GM23338 (cell line): ENCODE data around the gene PRPF40B. TPM values are rescaled to one million over a fixed set of nuclear protein-coding genes. Genes with fewer than 3 reads are reported as not detected.
A peak's percentile ranks its signal among the peaks of the same experiment; 100 is the strongest.

ENCODE experiments used
- ATAC-seq: fragments of 200-7000 bp; cut with Tn5 transposase; 3 replicates; pipeline ENCODE4 v1.9.1; 2020
- DNase-seq: peaks from one replicate; pipeline ENCODE4 v3.0.0-alpha.2; 2015; ENCODE audit warnings: low spot score
- H2AFZ ChIP-seq: fragments of 200-600 bp; sonication (generic); 2 replicates; pipeline ENCODE4 v1.8.0; 2016; ENCODE audit warnings: antibody characterized with exemption, mild to moderate bottlenecking, moderate library complexity
- H3F3A ChIP-seq: fragments of 200-600 bp; sonication (generic); replicated peaks from 2 replicates; pipeline ENCODE4 v1.8.0; 2017; ENCODE audit warnings: antibody characterized with exemption, mixed run types, low read depth
- H3K27ac ChIP-seq: fragments of 200-600 bp; sonication (generic); 2 replicates; pipeline ENCODE4 v1.6.1; 2016; ENCODE audit warnings: low read depth
- H3K27me3 ChIP-seq: fragments of 200-600 bp; sonication (generic); 2 replicates; pipeline ENCODE4 v1.8.0; 2016; ENCODE audit warnings: mild to moderate bottlenecking, mixed run types, moderate library complexity; ENCODE audit not compliant: insufficient read depth
- H3K36me3 ChIP-seq: fragments of 200-600 bp; sonication (generic); 2 replicates; pipeline ENCODE4 v1.8.0; 2016; ENCODE audit warnings: mild to moderate bottlenecking; ENCODE audit not compliant: insufficient read depth
- H3K4me1 ChIP-seq: fragments of 200-600 bp; sonication (generic); 2 replicates; pipeline ENCODE4 v1.8.0; 2016; ENCODE audit warnings: mild to moderate bottlenecking, moderate library complexity; ENCODE audit not compliant: insufficient read depth
- H3K4me2 ChIP-seq: fragments of 200-600 bp; sonication (generic); 2 replicates; pipeline ENCODE4 v1.7.1; 2017; ENCODE audit warnings: mixed run types
- H3K4me3 ChIP-seq: fragments of 200-600 bp; sonication (generic); 2 replicates; pipeline ENCODE4 v1.6.1; 2016; ENCODE audit warnings: mixed run types
- H3K79me2 ChIP-seq: fragments of 200-600 bp; sonication (generic); replicated peaks from 2 replicates; pipeline ENCODE4 v1.8.0; 2017; ENCODE audit warnings: mild to moderate bottlenecking; ENCODE audit not compliant: insufficient read depth
- H3K9me2 ChIP-seq: fragments of 200-600 bp; sonication (generic); 2 replicates; pipeline ENCODE4 v1.8.0; 2017; ENCODE audit not compliant: insufficient read depth
- H4K20me1 ChIP-seq: fragments of 200-600 bp; sonication (generic); replicated peaks from 2 replicates; pipeline ENCODE4 v1.8.0; 2017; ENCODE audit warnings: mild to moderate bottlenecking; ENCODE audit not compliant: insufficient read depth
- H3K27ac Mint-ChIP-seq: 2 replicates; pipeline ENCODE4 v1.8.0; 2020; ENCODE audit warnings: inconsistent platforms, mild to moderate bottlenecking, moderate library complexity, mixed read lengths
- H3K27me3 Mint-ChIP-seq: 3 replicates; pipeline ENCODE4 v1.8.0; 2022; ENCODE audit warnings: low read depth, mild to moderate bottlenecking, moderate library complexity, mixed read lengths, inconsistent platforms; ENCODE audit not compliant: insufficient read depth, poor library complexity
- H3K36me3 Mint-ChIP-seq: 3 replicates; pipeline ENCODE4 v1.8.0; 2021; ENCODE audit warnings: low read depth, mild to moderate bottlenecking, inconsistent platforms, moderate library complexity, mixed read lengths
- H3K4me1 Mint-ChIP-seq: 3 replicates; pipeline ENCODE4 v1.8.0; 2020; ENCODE audit warnings: mild to moderate bottlenecking, inconsistent platforms, mixed read lengths
- H3K4me3 Mint-ChIP-seq: 3 replicates; pipeline ENCODE4 v1.8.0; 2021; ENCODE audit warnings: moderate library complexity, mild to moderate bottlenecking, inconsistent platforms, mixed read lengths
- H3K9me3 Mint-ChIP-seq: 3 replicates; pipeline ENCODE4 v1.8.0; 2020; ENCODE audit warnings: moderate library complexity, mild to moderate bottlenecking, inconsistent platforms, mixed read lengths
- ETS1 ChIP-seq: IDR thresholded peaks from 2 replicates; pipeline ENCODE4 v1.6.1; 2016; ENCODE audit warnings: antibody characterized with exemption
- EZH2 ChIP-seq: fragments of 200-600 bp; sonication (generic); IDR thresholded peaks from one replicate; pipeline ENCODE4 v1.8.0; 2017; ENCODE audit warnings: antibody characterized with exemption, mild to moderate bottlenecking, low read depth; ENCODE audit not compliant: unreplicated experiment
- EZH2phosphoT487 ChIP-seq: fragments of 200-600 bp; sonication (generic); IDR thresholded peaks from one replicate; pipeline ENCODE4 v1.8.1; 2018; ENCODE audit warnings: antibody characterized with exemption; ENCODE audit not compliant: unreplicated experiment
- JUNB ChIP-seq: IDR thresholded peaks from one replicate; pipeline ENCODE4 v1.6.1; 2016; ENCODE audit warnings: antibody characterized with exemption; ENCODE audit not compliant: unreplicated experiment
- NANOG ChIP-seq: IDR thresholded peaks from 2 replicates; pipeline ENCODE4 v1.6.1; 2016; ENCODE audit warnings: antibody characterized with exemption, borderline replicate concordance
- POLR2AphosphoS5 ChIP-seq: IDR thresholded peaks from 2 replicates; pipeline ENCODE4 v1.6.1; 2016; ENCODE audit warnings: antibody characterized with exemption, low read depth
- STAT1 ChIP-seq: IDR thresholded peaks from one replicate; pipeline ENCODE4 v1.6.1; 2016; ENCODE audit warnings: antibody characterized with exemption; ENCODE audit not compliant: unreplicated experiment
- ZNF114 ChIP-seq: fragments of 250-450 bp; sonication (Bioruptor Pico); IDR thresholded peaks from 2 replicates; pipeline ENCODE4 v1.5.0; 2020; ENCODE audit warnings: mild to moderate bottlenecking, moderate library complexity
- ZNF331 ChIP-seq: fragments of 250-450 bp; sonication (Bioruptor Pico); IDR thresholded peaks from 2 replicates; pipeline ENCODE4 v1.5.0; 2020; ENCODE audit warnings: low read depth, mild to moderate bottlenecking, moderate library complexity
- polyA plus RNA-seq: library from polyadenylated mRNA; unstranded; fragments of >200 nt; fragmentation: Nextera tagmentation; extraction: Ambion mirVana; gene quantifications from 2 replicates; pipeline ENCODE4 v1.2.1, GENCODE V29; 2016
- total RNA-seq: library from RNA; depleted of rRNA; stranded (reverse); fragments of >200 nt; shearing (Covaris generic); gene quantifications from 2 replicates; pipeline ENCODE4 v1.2.3, GENCODE V29; 2014
- TF ChIP-seq, protein P1 (sequence below): fragments of 250-450 bp; sonication (Bioruptor Pico); IDR thresholded peaks from 2 replicates; pipeline ENCODE4 v1.5.0; 2020; ENCODE audit warnings: mild to moderate bottlenecking, moderate library complexity

PRPF40B gene
- total and polyA plus RNA-seq, 2 experiments from 2014 or later, result 17.9 to 19.0 TPM

DNA sequence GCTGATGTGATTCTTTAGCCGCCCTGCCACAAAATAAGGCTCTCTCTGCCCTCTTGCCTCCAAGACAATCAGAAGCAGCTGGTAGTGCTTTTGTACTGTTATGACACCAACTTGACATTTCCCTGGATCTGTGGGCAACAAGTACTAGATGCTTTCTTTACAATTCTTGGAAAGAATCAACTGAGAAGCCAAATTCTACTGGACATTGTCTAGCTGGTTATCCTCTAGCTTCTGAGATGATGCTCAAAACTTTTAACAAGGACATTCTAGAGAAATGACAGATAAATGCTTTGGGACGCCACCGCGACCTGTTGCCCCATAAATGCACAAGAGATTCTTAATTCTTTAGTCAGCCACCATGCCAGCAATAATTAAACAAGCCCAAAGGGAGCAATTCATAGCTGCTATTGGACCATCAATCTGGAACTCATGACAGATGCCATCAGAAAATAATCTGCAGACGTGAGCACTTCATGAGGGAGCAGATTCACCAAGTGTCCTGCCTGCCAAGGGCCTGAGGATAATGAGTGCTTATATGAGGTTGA, 61.0 kb downstream of the PRPF40B start (continued):
- TF ChIP-seq, protein P1, sequence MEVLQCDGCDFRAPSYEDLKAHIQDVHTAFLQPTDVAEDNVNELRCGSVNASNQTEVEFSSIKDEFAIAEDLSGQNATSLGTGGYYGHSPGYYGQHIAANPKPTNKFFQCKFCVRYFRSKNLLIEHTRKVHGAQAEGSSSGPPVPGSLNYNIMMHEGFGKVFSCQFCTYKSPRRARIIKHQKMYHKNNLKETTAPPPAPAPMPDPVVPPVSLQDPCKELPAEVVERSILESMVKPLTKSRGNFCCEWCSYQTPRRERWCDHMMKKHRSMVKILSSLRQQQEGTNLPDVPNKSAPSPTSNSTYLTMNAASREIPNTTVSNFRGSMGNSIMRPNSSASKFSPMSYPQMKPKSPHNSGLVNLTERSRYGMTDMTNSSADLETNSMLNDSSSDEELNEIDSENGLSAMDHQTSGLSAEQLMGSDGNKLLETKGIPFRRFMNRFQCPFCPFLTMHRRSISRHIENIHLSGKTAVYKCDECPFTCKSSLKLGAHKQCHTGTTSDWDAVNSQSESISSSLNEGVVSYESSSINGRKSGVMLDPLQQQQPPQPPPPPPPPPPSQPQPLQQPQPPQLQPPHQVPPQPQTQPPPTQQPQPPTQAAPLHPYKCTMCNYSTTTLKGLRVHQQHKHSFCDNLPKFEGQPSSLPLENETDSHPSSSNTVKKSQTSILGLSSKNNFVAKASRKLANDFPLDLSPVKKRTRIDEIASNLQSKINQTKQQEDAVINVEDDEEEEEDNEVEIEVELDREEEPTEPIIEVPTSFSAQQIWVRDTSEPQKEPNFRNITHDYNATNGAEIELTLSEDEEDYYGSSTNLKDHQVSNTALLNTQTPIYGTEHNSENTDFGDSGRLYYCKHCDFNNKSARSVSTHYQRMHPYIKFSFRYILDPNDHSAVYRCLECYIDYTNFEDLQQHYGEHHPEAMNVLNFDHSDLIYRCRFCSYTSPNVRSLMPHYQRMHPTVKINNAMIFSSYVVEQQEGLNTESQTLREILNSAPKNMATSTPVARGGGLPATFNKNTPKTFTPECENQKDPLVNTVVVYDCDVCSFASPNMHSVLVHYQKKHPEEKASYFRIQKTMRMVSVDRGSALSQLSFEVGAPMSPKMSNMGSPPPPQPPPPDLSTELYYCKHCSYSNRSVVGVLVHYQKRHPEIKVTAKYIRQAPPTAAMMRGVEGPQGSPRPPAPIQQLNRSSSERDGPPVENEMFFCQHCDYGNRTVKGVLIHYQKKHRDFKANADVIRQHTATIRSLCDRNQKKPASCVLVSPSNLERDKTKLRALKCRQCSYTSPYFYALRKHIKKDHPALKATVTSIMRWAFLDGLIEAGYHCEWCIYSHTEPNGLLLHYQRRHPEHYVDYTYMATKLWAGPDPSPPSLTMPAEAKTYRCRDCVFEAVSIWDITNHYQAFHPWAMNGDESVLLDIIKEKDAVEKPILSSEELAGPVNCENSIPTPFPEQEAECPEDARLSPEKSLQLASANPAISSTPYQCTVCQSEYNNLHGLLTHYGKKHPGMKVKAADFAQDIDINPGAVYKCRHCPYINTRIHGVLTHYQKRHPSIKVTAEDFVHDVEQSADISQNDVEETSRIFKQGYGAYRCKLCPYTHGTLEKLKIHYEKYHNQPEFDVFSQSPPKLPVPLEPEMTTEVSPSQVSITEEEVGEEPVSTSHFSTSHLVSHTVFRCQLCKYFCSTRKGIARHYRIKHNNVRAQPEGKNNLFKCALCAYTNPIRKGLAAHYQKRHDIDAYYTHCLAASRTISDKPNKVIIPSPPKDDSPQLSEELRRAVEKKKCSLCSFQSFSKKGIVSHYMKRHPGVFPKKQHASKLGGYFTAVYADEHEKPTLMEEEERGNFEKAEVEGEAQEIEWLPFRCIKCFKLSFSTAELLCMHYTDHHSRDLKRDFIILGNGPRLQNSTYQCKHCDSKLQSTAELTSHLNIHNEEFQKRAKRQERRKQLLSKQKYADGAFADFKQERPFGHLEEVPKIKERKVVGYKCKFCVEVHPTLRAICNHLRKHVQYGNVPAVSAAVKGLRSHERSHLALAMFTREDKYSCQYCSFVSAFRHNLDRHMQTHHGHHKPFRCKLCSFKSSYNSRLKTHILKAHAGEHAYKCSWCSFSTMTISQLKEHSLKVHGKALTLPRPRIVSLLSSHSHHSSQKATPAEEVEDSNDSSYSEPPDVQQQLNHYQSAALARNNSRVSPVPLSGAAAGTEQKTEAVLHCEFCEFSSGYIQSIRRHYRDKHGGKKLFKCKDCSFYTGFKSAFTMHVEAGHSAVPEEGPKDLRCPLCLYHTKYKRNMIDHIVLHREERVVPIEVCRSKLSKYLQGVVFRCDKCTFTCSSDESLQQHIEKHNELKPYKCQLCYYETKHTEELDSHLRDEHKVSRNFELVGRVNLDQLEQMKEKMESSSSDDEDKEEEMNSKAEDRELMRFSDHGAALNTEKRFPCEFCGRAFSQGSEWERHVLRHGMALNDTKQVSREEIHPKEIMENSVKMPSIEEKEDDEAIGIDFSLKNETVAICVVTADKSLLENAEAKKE (CRISPR knock-in tag), result no peak
- TF ChIP-seq EZH2, result no peak
- no peak for TF ChIP-seq ETS1
- no peak for TF ChIP-seq ZNF114

- Histone ChIP-seq H3K4me3 (no peak overlapping the region), H2AFZ (no peak overlapping the region), H3K79me2 (peaks cover 93% of the 10 kb centered on the region), H3K9me2 (no peaks in the 10 kb centered on the region), H3F3A (no peaks in the 10 kb centered on the region), H3K27ac (no peak overlapping the region; the same call in 1 of the 2 replicates), H3K27me3 (no peaks in the 10 kb centered on the region), H4K20me1 (peaks cover 8% of the 10 kb centered on the region; the same call in 1 of the 2 replicates), H3K4me1 (peaks cover 34% of the 10 kb centered on the region), H3K4me2 (no peak overlapping the region), H3K36me3 (no peaks in the 10 kb centered on the region)
- peak; percentile 95 for ATAC-seq
- Mint-ChIP-seq H3K9me3 (no peaks in the 10 kb centered on the region), H3K36me3 (peaks cover 7% of the 10 kb centered on the region; the same call in 2 of the 3 replicates), H3K4me3 (no peak overlapping the region), H3K27ac (no peak overlapping the region), H3K4me1 (peaks cover 40% of the 10 kb centered on the region), H3K27me3 (peaks cover 4% of the 10 kb centered on the region)
- DNase-seq, result peak; percentile 75
- TF ChIP-seq STAT1 (no peak), POLR2AphosphoS5 (no peak), EZH2phosphoT487 (no peak), JUNB (no peak), ZNF114 (no peak), ETS1 (no peak), ZNF331 (CRISPR knock-in tag) (no peak), NANOG (no peak), EZH2 (no peak)
Measured at GRCh38 chr12:49687941-49688340, 64.6 kb downstream of the PRPF40B start.
